ENCODE measurements around the gene UBE2D4.

UBE2D4 gene

GRCh38 chr7:43902542-43903054 is 23.6 kb upstream of the UBE2D4 start:
- TF ChIP-seq CTCF (conservative IDR thresholded peaks at IDR 0.05; ENCODE audit: low read depth, low read length): no peak
- H3K9ac ChIP-seq: no peak overlapping the region
- H3K27me3 ChIP-seq (ENCODE audit: insufficient read depth, low read depth): no peaks in the 10 kb centered on the region
- H3K36me3 ChIP-seq (ENCODE audit: insufficient read depth): no peaks in the 10 kb centered on the region
- no peaks in the 10 kb centered on the region for H4K20me1 ChIP-seq (ENCODE audit: insufficient read depth)
- no peak overlapping the region for H3K4me2 ChIP-seq
- no peak overlapping the region for H3K27ac ChIP-seq
- H3K4me1 ChIP-seq (ENCODE audit: low read depth, poor library complexity, severe bottlenecking): peaks cover 21% of the 10 kb centered on the region
- H3K4me3 ChIP-seq (IDR thresholded peaks at IDR 0.05; ENCODE audit: insufficient read depth, low read depth, low read length): no peak overlapping the region
- H2AFZ ChIP-seq (ENCODE audit: low read depth): no peak overlapping the region
- H3K79me2 ChIP-seq (ENCODE audit: insufficient read depth, low read depth): peaks cover 8% of the 10 kb centered on the region; the same call in 1 of the 2 replicates

DNA sequence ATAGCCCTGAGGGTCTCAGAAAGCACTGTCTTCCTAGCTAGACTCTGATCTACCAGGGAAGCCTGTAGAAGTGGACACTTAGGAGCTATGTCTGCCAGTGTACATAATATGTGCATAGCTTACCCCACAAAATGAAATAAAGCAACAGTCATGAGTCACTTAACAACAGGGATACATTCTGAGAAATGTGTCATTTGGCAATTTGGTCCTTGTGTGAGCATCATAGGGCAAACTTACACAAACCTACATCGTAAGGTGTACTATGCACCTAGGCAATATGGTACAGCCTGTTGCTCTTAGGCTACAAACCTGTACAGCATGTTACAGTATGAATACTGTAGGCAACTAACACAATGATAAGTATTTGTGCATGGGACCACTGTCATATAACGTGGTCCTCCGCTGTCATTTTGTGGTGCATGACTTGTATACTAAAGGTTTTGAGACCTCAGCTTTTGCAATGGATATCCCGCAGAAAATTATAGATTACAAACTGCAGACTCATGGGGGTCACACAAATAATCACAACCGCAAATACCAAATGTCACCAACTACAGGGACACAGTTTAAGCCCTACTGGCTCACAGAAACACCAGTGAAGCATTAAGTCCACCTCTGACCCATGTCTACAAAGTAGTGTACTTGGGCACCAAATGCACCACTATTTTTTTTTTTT is 21.6 kb upstream of the UBE2D4 start:
- Histone ChIP-seq H3K79me2 (ENCODE audit: insufficient read depth, low read depth) (peaks cover 4% of the 10 kb centered on the region; the same call in 1 of the 2 replicates), H3K27me3 (ENCODE audit: insufficient read depth, low read depth) (no peaks in the 10 kb centered on the region), H3K27ac (no peak overlapping the region), H3K4me2 (no peak overlapping the region; the same call in 1 of the 2 replicates), H3K4me3 (IDR thresholded peaks at IDR 0.05; ENCODE audit: insufficient read depth, low read depth, low read length) (no peak overlapping the region), H2AFZ (ENCODE audit: low read depth) (no peak overlapping the region), H3K9ac (no peak overlapping the region), H3K36me3 (ENCODE audit: insufficient read depth) (no peaks in the 10 kb centered on the region), H3K4me1 (ENCODE audit: low read depth, poor library complexity, severe bottlenecking) (peaks cover 27% of the 10 kb centered on the region), H4K20me1 (ENCODE audit: insufficient read depth) (no peaks in the 10 kb centered on the region)
- TF ChIP-seq CTCF (conservative IDR thresholded peaks at IDR 0.05; ENCODE audit: low read depth, low read length): no peak

DNA sequence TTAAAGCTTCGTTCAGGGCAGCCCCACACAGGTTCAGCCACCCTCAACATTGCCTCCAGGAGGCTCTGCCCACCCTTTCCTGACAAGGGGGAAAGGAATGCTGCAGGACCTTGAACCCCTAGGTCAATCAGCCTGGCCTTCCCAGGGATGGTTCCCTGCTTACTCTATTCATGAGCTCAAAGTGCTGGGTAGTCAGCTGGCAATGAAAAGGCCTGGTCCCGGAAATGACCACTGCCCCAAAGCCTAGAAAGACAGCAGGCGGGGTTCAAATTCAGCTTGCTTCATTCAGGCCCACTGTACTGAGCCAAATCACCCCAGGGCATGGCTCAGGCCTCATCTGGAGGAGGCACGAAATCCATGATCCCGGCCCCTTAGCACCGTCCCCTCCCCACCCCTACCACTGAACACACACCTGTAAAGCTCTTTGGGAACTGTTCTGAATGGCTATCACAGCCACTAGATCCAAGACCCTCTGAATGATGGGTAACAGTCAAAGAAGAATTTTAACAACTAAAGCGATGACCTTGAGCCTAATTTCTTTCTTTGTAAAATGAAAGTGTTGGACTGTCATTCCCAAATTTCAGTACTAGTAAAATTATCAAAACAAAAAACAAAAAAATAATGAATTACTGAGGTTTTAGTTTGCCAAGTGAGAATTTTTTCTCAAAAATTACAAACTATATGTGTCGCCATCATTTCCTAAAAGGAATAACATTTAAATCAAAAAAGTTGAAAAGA is 20.9 kb upstream of the UBE2D4 start:
- peak overlapping the region; percentile 62 for H2AFZ ChIP-seq (ENCODE audit: low read depth)
- no peak overlapping the region for H3K4me3 ChIP-seq (IDR thresholded peaks at IDR 0.05; ENCODE audit: insufficient read depth, low read depth, low read length)
- H3K9ac ChIP-seq: peak overlapping the region; percentile 69; the same call in 1 of the 2 replicates
- no peaks in the 10 kb centered on the region for H4K20me1 ChIP-seq (ENCODE audit: insufficient read depth)
- no peak for TF ChIP-seq CTCF (conservative IDR thresholded peaks at IDR 0.05; ENCODE audit: low read depth, low read length)
- no peaks in the 10 kb centered on the region; the same call in 1 of the 2 replicates for H3K79me2 ChIP-seq (ENCODE audit: insufficient read depth, low read depth)
- H3K27me3 ChIP-seq (ENCODE audit: insufficient read depth, low read depth): no peaks in the 10 kb centered on the region
- peaks cover 27% of the 10 kb centered on the region for H3K4me1 ChIP-seq (ENCODE audit: low read depth, poor library complexity, severe bottlenecking)
- H3K27ac ChIP-seq: no peak overlapping the region
- peak overlapping the region; percentile 59 for H3K4me2 ChIP-seq
- no peaks in the 10 kb centered on the region for H3K36me3 ChIP-seq (ENCODE audit: insufficient read depth)

DNA sequence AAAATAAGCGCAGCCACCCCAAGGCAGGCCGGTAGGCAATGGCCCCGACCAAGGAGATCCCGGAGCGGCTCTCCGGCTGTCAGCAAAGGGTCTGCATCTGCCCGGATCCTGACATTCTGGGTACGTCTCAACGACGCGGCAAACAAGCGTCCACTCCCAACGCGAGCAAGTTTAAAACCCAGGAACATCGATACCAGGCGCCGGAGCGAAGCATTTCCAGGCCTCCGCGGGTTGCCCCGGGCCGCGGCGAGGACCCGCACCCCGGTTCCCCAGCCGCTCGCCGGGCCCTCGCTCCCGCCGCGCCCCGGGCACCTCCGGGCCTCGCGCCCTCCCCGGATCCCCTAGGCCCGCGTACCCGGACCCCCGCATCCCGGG is 20.3 kb upstream of the UBE2D4 start:
- H3K27ac ChIP-seq: no peak overlapping the region
- no peaks in the 10 kb centered on the region for H3K36me3 ChIP-seq (ENCODE audit: insufficient read depth)
- no peaks in the 10 kb centered on the region; the same call in 1 of the 2 replicates for H3K79me2 ChIP-seq (ENCODE audit: insufficient read depth, low read depth)
- H3K4me1 ChIP-seq (ENCODE audit: low read depth, poor library complexity, severe bottlenecking): peaks cover 27% of the 10 kb centered on the region
- peak overlapping the region; percentile 59 for H3K4me2 ChIP-seq
- no peaks in the 10 kb centered on the region for H3K27me3 ChIP-seq (ENCODE audit: insufficient read depth, low read depth)
- H4K20me1 ChIP-seq (ENCODE audit: insufficient read depth): no peaks in the 10 kb centered on the region
- H2AFZ ChIP-seq (ENCODE audit: low read depth): peak overlapping the region; percentile 62
- H3K4me3 ChIP-seq (IDR thresholded peaks at IDR 0.05; ENCODE audit: insufficient read depth, low read depth, low read length): no peak overlapping the region
- peak overlapping the region; percentile 69; the same call in 1 of the 2 replicates for H3K9ac ChIP-seq
- TF ChIP-seq CTCF (conservative IDR thresholded peaks at IDR 0.05; ENCODE audit: low read depth, low read length): no peak
